Erythroblast (primary cell): ENCODE data around the gene ZNF384.

Experiments used
- GATA1 ChIP-seq: IDR thresholded peaks from 2 replicates; pipeline ENCODE4 v1.6.1; 2011; ENCODE audit warnings: low read depth, mild to moderate bottlenecking, control low read depth, low read length, moderate library complexity
- POLR2A ChIP-seq: IDR thresholded peaks from 2 replicates; pipeline ENCODE4 v1.6.1; 2011; ENCODE audit warnings: mild to moderate bottlenecking, low read length

DNA sequence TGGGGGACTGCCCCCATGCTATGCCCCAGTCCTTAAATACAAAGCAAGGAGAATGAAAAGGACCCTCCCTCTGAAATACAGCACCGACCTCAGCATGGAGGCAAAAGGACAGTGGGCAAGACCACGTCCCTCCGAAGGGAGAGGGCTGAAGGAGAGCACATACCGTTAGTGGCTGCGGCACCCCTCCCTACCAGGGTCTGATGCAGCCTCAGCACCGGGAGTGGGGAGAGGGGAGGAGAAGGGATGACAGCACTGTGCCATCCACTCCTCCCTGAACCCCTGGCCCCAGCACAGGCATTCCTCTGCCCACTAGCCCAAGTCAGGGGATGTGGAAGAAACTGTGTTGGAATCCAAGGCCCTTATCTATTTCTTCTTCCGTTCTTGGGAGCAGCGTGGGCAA is 38.3 kb downstream of the ZNF384 start:
- TF ChIP-seq POLR2A: no peak
- TF ChIP-seq GATA1: no peak
